ENCODE data around the gene DOP1B.
"Not testable (repeated sequence)": the region's sequence is repeated elsewhere in the genome, so short reads cannot be mapped to it uniquely, and the experiment has no call there.

The DOP1B gene

GRCh38 chr21:36156815-36157670, at the start of gene DOP1B:
Gene DOP1B, plus strand, starts transcription at chr21:36156824. Its CDS starts 7,910 bp downstream, at chr21:36164734.
- in situ Hi-C loops (cut with HindIII; ENCODE audit: low sequenced_read_pairs): no loop called here

- in situ Hi-C loops (cut with HindIII; ENCODE audit: low sequenced_read_pairs): no loop called here
These were observed 46.8 kb upstream of the DOP1B start for GRCh38 chr21:36109868-36110267.

- in situ Hi-C loops (cut with HindIII; ENCODE audit: low sequenced_read_pairs): no loop called here
These were observed 45.4 kb upstream of the DOP1B start for GRCh38 chr21:36111238-36111637.

GRCh38 chr21:36113647-36114428, 42.8 kb upstream of the DOP1B start:
- in situ Hi-C loops (cut with HindIII; ENCODE audit: low sequenced_read_pairs): no loop called here

GRCh38 chr21:36115138-36115730, 41.4 kb upstream of the DOP1B start:
- in situ Hi-C loops (cut with HindIII; ENCODE audit: low sequenced_read_pairs): no loop called here

- in situ Hi-C loops (cut with HindIII; ENCODE audit: low sequenced_read_pairs): no loop called here
These were observed 39.3 kb upstream of the DOP1B start for GRCh38 chr21:36117286-36117741.

GRCh38 chr21:36120304-36120888, 36.2 kb upstream of the DOP1B start:
- in situ Hi-C loops (cut with HindIII; ENCODE audit: low sequenced_read_pairs): no loop called here

GRCh38 chr21:36122977-36123376, 33.6 kb upstream of the DOP1B start:
- in situ Hi-C loops (cut with HindIII; ENCODE audit: low sequenced_read_pairs): no loop called here

- in situ Hi-C loops (cut with HindIII; ENCODE audit: low sequenced_read_pairs): no loop called here
These were observed 32.2 kb upstream of the DOP1B start for GRCh38 chr21:36124395-36124794.

- in situ Hi-C loops (cut with HindIII; ENCODE audit: low sequenced_read_pairs): no loop called here
These were observed 31.0 kb upstream of the DOP1B start for GRCh38 chr21:36125512-36126207.

GRCh38 chr21:36126208-36126565, 30.4 kb upstream of the DOP1B start:
- in situ Hi-C loops (cut with HindIII; ENCODE audit: low sequenced_read_pairs): no loop called here

- in situ Hi-C loops (cut with HindIII; ENCODE audit: low sequenced_read_pairs): no loop called here
These were observed 30.0 kb upstream of the DOP1B start for GRCh38 chr21:36126621-36127110.

GRCh38 chr21:36127250-36127904, 29.2 kb upstream of the DOP1B start:
- in situ Hi-C loops (cut with HindIII; ENCODE audit: low sequenced_read_pairs): no loop called here

GRCh38 chr21:36127977-36128376, 28.6 kb upstream of the DOP1B start:
- in situ Hi-C loops (cut with HindIII; ENCODE audit: low sequenced_read_pairs): no loop called here

- in situ Hi-C loops (cut with HindIII; ENCODE audit: low sequenced_read_pairs): no loop called here
These were observed 27.4 kb upstream of the DOP1B start for GRCh38 chr21:36129219-36129618.

GRCh38 chr21:36130414-36130762, 26.2 kb upstream of the DOP1B start:
- in situ Hi-C loops (cut with HindIII; ENCODE audit: low sequenced_read_pairs): not testable (repeated sequence)

GRCh38 chr21:36130839-36131238, 25.8 kb upstream of the DOP1B start:
- in situ Hi-C loops (cut with HindIII; ENCODE audit: low sequenced_read_pairs): not testable (repeated sequence)

- in situ Hi-C loops (cut with HindIII; ENCODE audit: low sequenced_read_pairs): no loop called here
These were observed 23.9 kb upstream of the DOP1B start for GRCh38 chr21:36132696-36133095.

- in situ Hi-C loops (cut with HindIII; ENCODE audit: low sequenced_read_pairs): no loop called here
These were observed 21.7 kb upstream of the DOP1B start, which contains the start of gene CBR3 for GRCh38 chr21:36134803-36135390. Gene CBR3, plus strand, starts transcription at chr21:36135079. Its CDS starts 114 bp downstream, at chr21:36135193.

Data from DLD1 (cell line).